ENCODE measurements around the gene UBE2J1. TPM values are rescaled to one million over a fixed set of nuclear protein-coding genes. Genes with fewer than 3 reads are reported as not detected.
"Not testable (repeated sequence)": the region's sequence is repeated elsewhere in the genome, so short reads cannot be mapped to it uniquely, and the experiment has no call there.

The UBE2J1 gene
- total RNA-seq, result 32.3 and 32.8 TPM in 2 replicates

- DNase-seq (peak; percentile 83), ATAC-seq (ENCODE audit: low read depth) (peak; percentile 77)
- peak within 1 kb of the TSS; percentile 94 for H3K4me3 Mint-ChIP-seq
- peaks cover 86% of the 10 kb centered on the region for H3K4me1 Mint-ChIP-seq
- POLR2A ChIA-PET, result interaction anchor here (0.5 to 7.0 kb wide), 12 partner anchors 7 to 476 kb away, joined by 3 to 98 read pairs (median 8); partner anchors contain the start of genes LYRM2, PM20D2 and PNRC1
- CTCF ChIA-PET, result interaction anchor here (0.5 to 9.4 kb wide), 7 partner anchors 15 to 415 kb away, joined by 3 to 64 read pairs (median 4); partner anchors contain the start of gene RNGTT
- H3K9me3 Mint-ChIP-seq, result no peaks in the 10 kb centered on the region
- no peaks in the 10 kb centered on the region for H3K27me3 Mint-ChIP-seq
- peaks cover 9% of the 10 kb centered on the region for H3K36me3 Mint-ChIP-seq (ENCODE audit: low read depth)
- TF ChIP-seq, protein P1, sequence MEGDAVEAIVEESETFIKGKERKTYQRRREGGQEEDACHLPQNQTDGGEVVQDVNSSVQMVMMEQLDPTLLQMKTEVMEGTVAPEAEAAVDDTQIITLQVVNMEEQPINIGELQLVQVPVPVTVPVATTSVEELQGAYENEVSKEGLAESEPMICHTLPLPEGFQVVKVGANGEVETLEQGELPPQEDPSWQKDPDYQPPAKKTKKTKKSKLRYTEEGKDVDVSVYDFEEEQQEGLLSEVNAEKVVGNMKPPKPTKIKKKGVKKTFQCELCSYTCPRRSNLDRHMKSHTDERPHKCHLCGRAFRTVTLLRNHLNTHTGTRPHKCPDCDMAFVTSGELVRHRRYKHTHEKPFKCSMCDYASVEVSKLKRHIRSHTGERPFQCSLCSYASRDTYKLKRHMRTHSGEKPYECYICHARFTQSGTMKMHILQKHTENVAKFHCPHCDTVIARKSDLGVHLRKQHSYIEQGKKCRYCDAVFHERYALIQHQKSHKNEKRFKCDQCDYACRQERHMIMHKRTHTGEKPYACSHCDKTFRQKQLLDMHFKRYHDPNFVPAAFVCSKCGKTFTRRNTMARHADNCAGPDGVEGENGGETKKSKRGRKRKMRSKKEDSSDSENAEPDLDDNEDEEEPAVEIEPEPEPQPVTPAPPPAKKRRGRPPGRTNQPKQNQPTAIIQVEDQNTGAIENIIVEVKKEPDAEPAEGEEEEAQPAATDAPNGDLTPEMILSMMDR (IDR thresholded peaks at IDR 0.05), result no peak
- intact Hi-C loops (cut with micrococcal nuclease), result loop anchor here (1.0 to 10.0 kb wide), 4 partner anchors 286 to 1760 kb away; partner anchors contain the start of genes CASP8AP2, LYRM2 and ORC3
- peak within 1 kb of the TSS; percentile 94 for H3K27ac Mint-ChIP-seq
These were observed at the start of gene UBE2J1 for GRCh38 chr6:89352278-89353117. Gene UBE2J1 (minus strand): TSS chr6:89352722. CDS start chr6:89352569, 153 bp downstream.

GRCh38 chr6:89400912-89401399 lies 48.4 kb upstream of the UBE2J1 start:
- ATAC-seq (ENCODE audit: low read depth), result no peak
- TF ChIP-seq, protein P1 (IDR thresholded peaks at IDR 0.05), result no peak
- peaks cover 8% of the 10 kb centered on the region for H3K27me3 Mint-ChIP-seq
- intact Hi-C loops (cut with micrococcal nuclease), result no loop called here
- no peaks in the 10 kb centered on the region for H3K36me3 Mint-ChIP-seq (ENCODE audit: low read depth)
- H3K27ac Mint-ChIP-seq, result no peak overlapping the region
- ChIA-PET POLR2A (interaction anchor here (0.5 to 1.3 kb wide), 3 partner anchors 10 to 356 kb away, joined by 3 to 4 read pairs (median 3); no protein-coding TSS in a partner anchor), CTCF (no interaction called here)
- no peaks in the 10 kb centered on the region for H3K9me3 Mint-ChIP-seq
- no peaks in the 10 kb centered on the region for H3K4me1 Mint-ChIP-seq
- DNase-seq, result no peak
- no peak overlapping the region for H3K4me3 Mint-ChIP-seq

GRCh38 chr6:89400050-89400449 lies 47.5 kb upstream of the UBE2J1 start:
- Mint-ChIP-seq H3K36me3 (ENCODE audit: low read depth) (no peaks in the 10 kb centered on the region), H3K27me3 (peaks cover 4% of the 10 kb centered on the region), H3K4me3 (no peak overlapping the region), H3K9me3 (no peaks in the 10 kb centered on the region), H3K4me1 (no peaks in the 10 kb centered on the region), H3K27ac (no peak overlapping the region)
- ChIA-PET POLR2A (interaction anchor here (1.2 kb wide), 1 partner anchor 13 kb away, joined by 3 read pairs; no protein-coding TSS in a partner anchor), CTCF (no interaction called here)
- intact Hi-C loops (cut with micrococcal nuclease), result no loop called here
- DNase-seq (no peak), ATAC-seq (ENCODE audit: low read depth) (no peak)
- TF ChIP-seq, protein P1 (IDR thresholded peaks at IDR 0.05), result no peak

DNA sequence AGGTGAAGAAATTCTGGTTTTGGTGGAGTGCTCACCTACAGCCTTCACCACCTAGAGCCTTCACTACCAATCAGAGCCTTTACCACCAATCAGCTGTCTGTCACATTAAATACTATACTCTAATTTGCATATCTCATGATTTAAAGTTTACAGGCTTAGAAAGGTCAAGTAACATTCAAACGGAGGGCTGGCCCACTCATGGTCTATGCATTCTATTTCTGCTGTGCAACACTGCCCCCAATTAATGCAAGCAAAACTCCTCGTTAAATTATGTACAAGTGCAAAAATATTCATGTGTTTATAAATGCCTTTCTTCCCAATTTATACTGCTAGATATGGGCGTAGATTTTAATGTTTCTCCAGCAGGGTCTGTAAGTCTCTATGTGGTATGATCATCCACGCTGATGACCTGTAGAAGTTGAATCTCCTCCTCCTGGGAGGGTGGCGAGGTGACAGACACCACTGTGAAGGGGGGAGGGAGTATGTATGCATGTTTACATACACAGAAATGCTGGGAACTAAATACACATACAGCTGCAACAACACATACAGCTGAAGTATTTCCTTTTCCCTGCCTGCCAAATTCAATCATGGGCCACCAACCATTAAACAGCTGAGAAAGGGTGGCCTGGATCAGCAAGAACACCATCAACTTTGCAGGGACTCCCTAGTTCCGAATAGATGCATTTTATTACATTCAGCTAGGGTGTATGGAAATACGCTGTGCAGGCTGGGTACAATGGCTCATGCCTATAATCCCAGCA lies 46.4 kb upstream of the UBE2J1 start:
- TF ChIP-seq, protein P1 (IDR thresholded peaks at IDR 0.05), result no peak
- ATAC-seq (ENCODE audit: low read depth) (no peak), DNase-seq (no peak)
- Mint-ChIP-seq H3K4me3 (no peak overlapping the region), H3K4me1 (no peaks in the 10 kb centered on the region), H3K27me3 (peaks cover 4% of the 10 kb centered on the region), H3K9me3 (no peaks in the 10 kb centered on the region), H3K27ac (no peak overlapping the region), H3K36me3 (ENCODE audit: low read depth) (no peaks in the 10 kb centered on the region)
- ChIA-PET CTCF (no interaction called here), POLR2A (no interaction called here)
- intact Hi-C loops (cut with micrococcal nuclease), result no loop called here

DNA sequence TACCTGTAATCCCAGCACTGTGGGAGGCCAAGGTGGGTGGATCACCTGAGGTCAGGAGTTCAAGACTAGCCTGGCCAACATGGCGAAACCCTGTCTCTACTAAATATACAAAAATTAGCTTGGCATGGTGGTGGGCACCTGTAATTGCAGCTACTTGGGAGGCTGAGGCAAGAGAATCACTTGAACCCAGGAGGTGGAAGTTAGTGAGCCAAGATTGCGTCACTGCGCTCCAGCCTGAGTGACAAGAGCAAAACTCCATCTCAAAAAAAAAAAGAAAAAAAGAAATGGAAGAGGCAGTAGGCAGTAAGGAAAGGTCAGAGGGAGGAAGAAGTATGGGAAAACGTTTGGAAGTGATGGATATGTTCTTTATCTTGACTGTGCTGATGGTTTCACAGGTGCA lies 45.4 kb upstream of the UBE2J1 start:
- intact Hi-C loops (cut with micrococcal nuclease); POLR2A ChIA-PET: not testable (repeated sequence)

More for the DNA sequence above, 45.4 kb upstream of the UBE2J1 start:
- H3K4me1 Mint-ChIP-seq; ATAC-seq (ENCODE audit: low read depth); H3K27me3 Mint-ChIP-seq; H3K27ac Mint-ChIP-seq; DNase-seq; CTCF ChIA-PET; H3K36me3 Mint-ChIP-seq (ENCODE audit: low read depth); H3K9me3 Mint-ChIP-seq; H3K4me3 Mint-ChIP-seq: not testable (repeated sequence)

Data from activated B cell treated with CpG ODN at 0.5 μM for 24 hours (primary cell).